Thyroid gland (tissue), 4 donors: ENCODE data around the gene NAA16. TPM values are rescaled to one million over a fixed set of nuclear protein-coding genes. Genes with fewer than 3 reads are reported as not detected.
"Not testable (repeated sequence)": the region's sequence is repeated elsewhere in the genome, so short reads cannot be mapped to it uniquely, and the experiment has no call there.

Source experiments
- DNase-seq, 2 donors: peaks; one replicate each; pipeline ENCODE4 v3.0.0-alpha.2; 2019
- H3K27ac ChIP-seq, 3 donors: fragments of 200-600 bp; sonication (generic); 1 replicate in 2 of 3; 2 replicates in 1 of 3; pipeline ENCODE4 v1.5.1; 2016 to 2019; ENCODE audit warnings: mild to moderate bottlenecking in 1 of 3, moderate library complexity in 1 of 3
- H3K27me3 ChIP-seq: fragments of 200-600 bp; sonication (generic); one replicate; pipeline ENCODE4 v1.5.1; 2019
- H3K36me3 ChIP-seq, 2 donors: fragments of 200-600 bp; sonication (generic); one replicate each; pipeline ENCODE4 v1.5.1; 2016 to 2019
- H3K4me1 ChIP-seq, 2 donors: fragments of 200-600 bp; sonication (generic); one replicate each; pipeline ENCODE4 v1.5.1; 2017 to 2019
- H3K4me3 ChIP-seq, 3 donors: fragments of 200-600 bp; sonication (generic); replicated peaks in 1 of 3; 1 replicate in 2 of 3; 2 replicates in 1 of 3; pipeline ENCODE4 v1.5.1; 2016; ENCODE audit warnings: mild to moderate bottlenecking in 1 of 3
- H3K9me3 ChIP-seq: fragments of 200-600 bp; sonication (generic); one replicate; pipeline ENCODE4 v1.5.1; 2017
- POLR2A ChIP-seq, 2 donors: fragments of 450-650 bp; IDR thresholded peaks; one replicate each; pipeline ENCODE4 v1.6.1; 2017; ENCODE audit warnings: antibody characterized with exemption in 2 of 2, mild to moderate bottlenecking in 2 of 2, moderate library complexity in 1 of 2
- WGBS, 2 donors: methylation state at CpG; one replicate each; pipeline ENCODE4 v1.1.5; 2017; 5-methylcytosine and 5-hydroxymethylcytosine counted together
- intact Hi-C: fragments of 100-400 bp; cut with DNase I; formaldehyde crosslinking; loops from one replicate; pipeline ENCODE4 v1.15.1; 2023
- total RNA-seq, 4 donors: library from RNA; depleted of rRNA; stranded (reverse); fragments of >200 nt; gene quantifications; one replicate each; pipeline ENCODE4 v1.2.3, GENCODE V29; 2016
- TF ChIP-seq, protein P1 (sequence below), 6 experiments: fragments of 200-600 bp in 3 of 6; fragments of 450-650 bp in 3 of 6; sonication (generic) in 3 of 6; IDR thresholded peaks; one replicate each; pipeline ENCODE4 v1.5.1; 2016 to 2019; ENCODE audit warnings: antibody characterized with exemption in 6 of 6, mild to moderate bottlenecking in 2 of 6, inconsistent platforms in 1 of 6, moderate library complexity in 1 of 6

The NAA16 gene
- total RNA-seq, 4 donors from 2014 or later, result 16.9 to 42.7 (median 19.0) TPM

DNA sequence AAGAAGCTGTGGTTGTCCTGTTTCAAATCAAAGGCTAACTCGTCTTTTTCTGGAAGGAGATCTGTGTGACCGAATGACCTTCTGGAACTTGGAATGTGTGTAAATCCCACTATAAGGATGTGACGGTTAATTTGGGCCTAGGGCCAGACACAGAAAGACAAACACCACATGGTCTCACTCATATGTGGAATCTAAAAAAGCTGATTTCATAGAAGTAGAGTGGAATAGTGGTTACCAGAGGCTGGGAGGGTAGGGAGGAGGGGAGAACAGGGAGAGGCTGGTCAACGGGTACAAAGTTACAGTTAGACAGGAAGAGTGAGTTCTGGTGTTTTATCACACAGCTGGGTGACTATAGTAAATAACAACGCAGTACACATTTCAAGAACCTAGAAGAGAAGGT, 107.0 kb downstream of the NAA16 start:
- no peaks in the 10 kb centered on the region for H3K27me3 ChIP-seq
- intact Hi-C loops, result loop anchor here (10.0 kb wide), 1 partner anchor 237 kb away; no protein-coding TSS in a partner anchor
- no peak overlapping the region for H3K4me3 ChIP-seq
- WGBS, 2 donors, result 59 to 66% methylated on average over 5 of the region's 5 CpGs
- DNase-seq, result no peak
- TF ChIP-seq POLR2A (IDR thresholded peaks at IDR 0.05), result no peak
- TF ChIP-seq, protein P1, sequence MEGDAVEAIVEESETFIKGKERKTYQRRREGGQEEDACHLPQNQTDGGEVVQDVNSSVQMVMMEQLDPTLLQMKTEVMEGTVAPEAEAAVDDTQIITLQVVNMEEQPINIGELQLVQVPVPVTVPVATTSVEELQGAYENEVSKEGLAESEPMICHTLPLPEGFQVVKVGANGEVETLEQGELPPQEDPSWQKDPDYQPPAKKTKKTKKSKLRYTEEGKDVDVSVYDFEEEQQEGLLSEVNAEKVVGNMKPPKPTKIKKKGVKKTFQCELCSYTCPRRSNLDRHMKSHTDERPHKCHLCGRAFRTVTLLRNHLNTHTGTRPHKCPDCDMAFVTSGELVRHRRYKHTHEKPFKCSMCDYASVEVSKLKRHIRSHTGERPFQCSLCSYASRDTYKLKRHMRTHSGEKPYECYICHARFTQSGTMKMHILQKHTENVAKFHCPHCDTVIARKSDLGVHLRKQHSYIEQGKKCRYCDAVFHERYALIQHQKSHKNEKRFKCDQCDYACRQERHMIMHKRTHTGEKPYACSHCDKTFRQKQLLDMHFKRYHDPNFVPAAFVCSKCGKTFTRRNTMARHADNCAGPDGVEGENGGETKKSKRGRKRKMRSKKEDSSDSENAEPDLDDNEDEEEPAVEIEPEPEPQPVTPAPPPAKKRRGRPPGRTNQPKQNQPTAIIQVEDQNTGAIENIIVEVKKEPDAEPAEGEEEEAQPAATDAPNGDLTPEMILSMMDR (IDR thresholded peaks at IDR 0.05), result no peak
- H3K27ac ChIP-seq, result no peak overlapping the region
- no peaks in the 10 kb centered on the region for H3K9me3 ChIP-seq
- no peaks in the 10 kb centered on the region for H3K36me3 ChIP-seq
- H3K4me1 ChIP-seq, result no peaks in the 10 kb centered on the region

DNA sequence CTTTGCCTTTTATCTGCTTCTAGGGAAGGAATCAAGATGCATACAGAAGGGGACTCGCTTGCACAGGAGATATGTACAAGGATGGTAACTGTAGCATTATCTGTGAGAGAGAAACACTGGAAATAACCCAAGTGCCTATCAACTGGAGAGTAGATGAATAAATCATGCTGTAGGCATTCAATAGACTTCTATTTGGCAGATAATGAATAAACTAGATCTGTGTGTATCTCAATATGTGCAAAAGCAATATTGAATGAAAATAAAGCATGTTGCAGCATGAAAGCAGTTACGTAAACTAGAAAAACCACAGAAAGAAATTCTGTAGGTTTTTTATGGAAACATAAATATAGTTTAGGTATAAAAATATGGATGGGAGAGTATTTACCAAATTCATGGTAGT, 107.7 kb downstream of the NAA16 start:
- WGBS, 2 donors, result 95 to 99% methylated on average over 2 of the region's 2 CpGs
- Histone ChIP-seq H3K4me1 (no peaks in the 10 kb centered on the region), H3K27me3 (no peaks in the 10 kb centered on the region), H3K9me3 (no peaks in the 10 kb centered on the region), H3K4me3 (no peak overlapping the region), H3K36me3 (no peaks in the 10 kb centered on the region), H3K27ac (no peak overlapping the region)
- TF ChIP-seq, protein P1 (IDR thresholded peaks at IDR 0.05), result no peak
- no peak for TF ChIP-seq POLR2A (IDR thresholded peaks at IDR 0.05)
- intact Hi-C loops, result loop anchor here (10.0 kb wide), 1 partner anchor 236 kb away; no protein-coding TSS in a partner anchor
- no peak for DNase-seq

DNA sequence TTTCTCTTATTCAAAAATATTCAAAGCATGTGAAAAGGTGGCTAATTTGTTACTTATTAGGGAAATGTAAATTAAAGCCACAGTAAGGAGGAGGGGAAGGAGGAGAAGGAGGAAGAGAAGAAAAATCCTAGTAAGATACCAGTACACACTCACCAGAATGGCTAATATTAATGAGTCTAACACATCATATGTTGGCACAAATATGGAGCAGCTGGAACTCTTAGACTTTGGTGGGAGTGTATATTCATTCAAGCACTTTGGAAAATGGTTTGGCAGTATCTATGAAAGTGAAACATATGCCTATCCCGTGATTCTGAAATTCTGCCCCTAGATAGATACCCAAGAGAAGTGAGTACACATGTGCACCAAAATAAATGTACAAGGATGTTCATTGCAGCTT, 108.1 kb downstream of the NAA16 start:
- H3K4me3 ChIP-seq, result no peak overlapping the region
- H3K36me3 ChIP-seq, result no peaks in the 10 kb centered on the region
- H3K4me1 ChIP-seq, result no peaks in the 10 kb centered on the region
- no peak for TF ChIP-seq POLR2A (IDR thresholded peaks at IDR 0.05)
- TF ChIP-seq, protein P1 (IDR thresholded peaks at IDR 0.05), result no peak
- H3K27me3 ChIP-seq, result no peaks in the 10 kb centered on the region
- no peaks in the 10 kb centered on the region for H3K9me3 ChIP-seq
- intact Hi-C loops, result loop anchor here (10.0 kb wide), 1 partner anchor 236 kb away; no protein-coding TSS in a partner anchor
- DNase-seq, result no peak
- WGBS, 2 donors, result 72 to 83% methylated on average over 1 of the region's 1 CpG
- no peak overlapping the region for H3K27ac ChIP-seq

DNA sequence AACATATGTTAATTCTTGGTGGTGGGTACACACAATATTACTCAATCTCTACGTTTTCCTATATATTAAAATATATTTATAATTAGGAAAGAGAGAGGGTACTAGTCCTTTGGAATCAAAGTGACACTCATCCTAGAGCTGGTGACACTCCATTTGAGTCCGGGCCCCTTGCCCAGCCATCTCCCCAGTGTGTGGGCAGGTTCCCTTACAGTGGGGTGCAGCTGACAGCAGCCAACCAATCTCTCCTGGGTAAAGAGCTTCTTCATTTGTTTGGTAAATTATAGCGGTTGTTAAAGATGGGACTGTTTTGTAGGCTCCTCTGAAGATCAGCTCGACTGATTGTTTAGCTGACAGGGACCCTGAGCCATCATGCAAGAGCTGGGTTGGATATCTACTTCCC, 109.1 kb downstream of the NAA16 start:
- no peaks in the 10 kb centered on the region for H3K4me1 ChIP-seq
- TF ChIP-seq POLR2A (IDR thresholded peaks at IDR 0.05), result no peak
- H3K9me3 ChIP-seq, result no peaks in the 10 kb centered on the region
- H3K4me3 ChIP-seq, result no peak overlapping the region
- no peaks in the 10 kb centered on the region for H3K36me3 ChIP-seq
- DNase-seq, result no peak
- no peaks in the 10 kb centered on the region for H3K27me3 ChIP-seq
- intact Hi-C loops, result no loop called here
- no peak overlapping the region for H3K27ac ChIP-seq
- WGBS, 2 donors, result 78 to 84% methylated on average over 4 of the region's 4 CpGs

DNA sequence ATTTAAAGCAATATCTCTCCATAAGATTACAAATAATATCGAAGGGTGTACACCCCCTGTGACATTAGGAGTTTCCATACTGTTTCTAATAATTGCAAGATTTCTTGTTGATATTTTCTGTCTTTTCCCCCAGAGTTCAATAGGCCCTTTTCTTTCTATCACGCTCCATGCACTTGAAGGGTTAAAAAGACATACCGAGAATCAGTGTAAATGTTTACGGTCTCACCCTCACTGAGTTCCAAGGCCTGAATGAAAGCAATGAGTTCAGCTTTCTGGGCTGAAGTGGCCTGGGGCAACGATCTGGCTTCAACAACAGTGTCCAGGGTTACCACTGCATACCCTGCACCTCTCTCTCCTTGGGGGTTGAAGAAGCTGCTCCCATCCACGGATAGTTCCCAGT, 110.3 kb downstream of the NAA16 start:
- H3K36me3 ChIP-seq, intact Hi-C loops, H3K4me3 ChIP-seq, DNase-seq, H3K27me3 ChIP-seq, H3K9me3 ChIP-seq, H3K4me1 ChIP-seq, H3K27ac ChIP-seq: not testable (repeated sequence)
- 60 to 67% methylated on average over 6 of the region's 6 CpGs for WGBS, 2 donors

DNA sequence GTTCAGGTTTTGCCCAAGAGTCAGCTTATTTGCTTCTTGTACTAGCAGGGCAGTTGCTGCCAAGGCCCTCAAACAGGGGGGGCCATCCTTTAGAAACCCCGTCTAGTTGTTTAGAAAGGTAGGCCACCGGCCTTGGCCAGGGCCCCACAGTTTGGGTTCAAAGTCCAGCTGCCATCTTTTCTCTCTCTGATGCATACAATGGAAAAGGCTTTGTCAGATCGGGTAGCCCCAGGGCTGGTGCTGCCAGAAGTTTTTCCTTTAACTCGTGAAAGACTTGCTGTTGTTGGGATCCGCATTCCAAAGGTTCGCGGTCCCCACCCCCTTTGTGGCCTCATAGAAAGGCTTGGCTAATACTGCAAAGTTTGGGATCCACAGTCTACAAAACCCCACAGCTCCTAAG, 110.9 kb downstream of the NAA16 start:
- WGBS, 2 donors, result 68 to 70% methylated on average over 7 of the region's 7 CpGs
- H3K27ac ChIP-seq, H3K4me3 ChIP-seq, DNase-seq, H3K4me1 ChIP-seq, intact Hi-C loops, H3K9me3 ChIP-seq, H3K36me3 ChIP-seq, H3K27me3 ChIP-seq: not testable (repeated sequence)

DNA sequence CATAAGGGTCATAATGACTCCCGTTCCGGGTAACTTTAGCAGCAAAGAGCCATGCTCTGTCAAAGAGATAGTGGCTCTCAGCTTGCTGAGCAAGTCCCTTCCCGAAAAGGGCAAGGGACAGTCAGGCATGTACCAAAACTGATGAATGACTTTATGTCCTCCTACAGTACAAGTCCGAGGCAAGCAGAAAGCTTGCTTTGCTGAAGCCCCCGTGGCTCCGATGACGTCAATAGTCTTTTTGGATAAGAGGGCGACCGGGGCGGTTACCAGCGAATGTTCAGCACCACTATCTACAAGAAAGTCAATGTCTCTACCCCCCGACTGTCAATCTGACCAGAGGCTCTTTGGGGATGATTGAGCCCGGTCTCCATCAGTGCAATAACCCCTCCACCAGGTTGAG, 112.2 kb downstream of the NAA16 start:
- H3K27ac ChIP-seq, H3K27me3 ChIP-seq, H3K4me3 ChIP-seq, H3K36me3 ChIP-seq, H3K9me3 ChIP-seq, DNase-seq, H3K4me1 ChIP-seq, intact Hi-C loops: not testable (repeated sequence)
- 83 to 84% methylated on average over 11 to 13 of the region's 13 CpGs for WGBS, 2 donors

DNA sequence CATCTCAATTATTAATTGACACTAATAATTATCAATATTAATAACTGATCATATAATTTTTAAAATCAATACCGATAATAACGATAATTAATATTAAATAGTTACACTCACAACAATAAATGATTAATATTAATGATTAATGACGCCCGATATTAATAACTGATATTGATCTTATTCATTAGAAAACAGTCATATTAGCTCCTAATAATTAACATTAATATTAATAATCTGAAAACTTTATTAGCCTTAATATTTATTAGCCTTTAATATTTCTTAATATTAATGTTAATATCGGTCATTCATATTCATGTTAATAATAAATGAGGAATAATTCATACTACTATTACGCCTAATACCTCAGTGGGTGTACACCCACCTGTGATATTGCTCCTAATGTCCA, 113.6 kb downstream of the NAA16 start:
- DNase-seq, H3K4me3 ChIP-seq, H3K9me3 ChIP-seq, H3K27me3 ChIP-seq, H3K36me3 ChIP-seq, intact Hi-C loops, H3K27ac ChIP-seq, H3K4me1 ChIP-seq: not testable (repeated sequence)
- 93 to 94% methylated on average over 6 of the region's 6 CpGs for WGBS, 2 donors
